HG03135 (cell line): ENCODE data around the gene ITGAL.

ENCODE experiments used
- ATAC-seq: cut with Tn5 transposase; IDR thresholded peaks from one replicate; pipeline ENCODE4 v1.9.1; 2021; ENCODE audit warnings: mild to moderate bottlenecking, moderate library complexity; ENCODE audit not compliant: unreplicated experiment

ITGAL gene

GRCh38 chr16:30541502-30542329 is 69.2 kb downstream of the ITGAL start:
- no peak for ATAC-seq

- no peak for ATAC-seq
Measured at GRCh38 chr16:30543067-30543466, 70.5 kb downstream of the ITGAL start.

- no peak for ATAC-seq
Measured at GRCh38 chr16:30546115-30546514, 73.6 kb downstream of the ITGAL start.

- no peak for ATAC-seq
Measured at GRCh38 chr16:30548416-30549253, 76.1 kb downstream of the ITGAL start.

- ATAC-seq: no peak
Measured at GRCh38 chr16:30551781-30552180, 79.2 kb downstream of the ITGAL start.

GRCh38 chr16:30552956-30553355 is 80.4 kb downstream of the ITGAL start:
- no peak for ATAC-seq

- ATAC-seq: no peak
Measured at GRCh38 chr16:30553393-30553899, 80.9 kb downstream of the ITGAL start.

- ATAC-seq: no peak
Measured at GRCh38 chr16:30554557-30555314, 82.2 kb downstream of the ITGAL start.

GRCh38 chr16:30555315-30556124 is 83.0 kb downstream of the ITGAL start:
- ATAC-seq: no peak

- ATAC-seq: no peak
Measured at GRCh38 chr16:30556125-30556473, 83.6 kb downstream of the ITGAL start.

GRCh38 chr16:30557707-30557956 is 85.1 kb downstream of the ITGAL start:
- ATAC-seq: peak; percentile 20

GRCh38 chr16:30557957-30558788 is 85.6 kb downstream of the ITGAL start, which contains the start of gene ZNF764:
TSS of gene ZNF764 (minus strand) at chr16:30558374. CDS start at chr16:30558182, 192 bp downstream.
- peak; percentile 91 for ATAC-seq

- no peak for ATAC-seq
Measured at GRCh38 chr16:30558789-30559377, 86.3 kb downstream of the ITGAL start.

GRCh38 chr16:30559690-30560089 is 87.1 kb downstream of the ITGAL start:
- ATAC-seq: no peak

- ATAC-seq: no peak
Measured at GRCh38 chr16:30561089-30561816, 88.7 kb downstream of the ITGAL start.

GRCh38 chr16:30562021-30562420 is 89.5 kb downstream of the ITGAL start:
- no peak for ATAC-seq

- no peak for ATAC-seq
Measured at GRCh38 chr16:30565526-30565925, 93.0 kb downstream of the ITGAL start.

GRCh38 chr16:30565984-30566383 is 93.4 kb downstream of the ITGAL start:
- ATAC-seq: no peak

- ATAC-seq: no peak
Measured at GRCh38 chr16:30566531-30566930, 94.0 kb downstream of the ITGAL start.
